Body of pancreas (tissue), 4 donors: ENCODE results near the gene OXSM.

Source experiments
- CTCF ChIP-seq, 7 experiments: fragments of 450-650 bp in 4 of 7; fragments of 200-600 bp in 3 of 7; sonication (generic) in 3 of 7; IDR thresholded peaks; one replicate each; pipeline ENCODE4 v1.5.1; 2016 to 2019; ENCODE audit warnings: antibody characterized with exemption in 7 of 7
- POLR2A ChIP-seq, 3 donors: fragments of 450-650 bp; IDR thresholded peaks; one replicate each; pipeline ENCODE4 v1.6.1; 2016; ENCODE audit warnings: antibody characterized with exemption in 3 of 3, mild to moderate bottlenecking in 2 of 3

GRCh38 chr3:25843332-25843731, 53.4 kb downstream of the OXSM start:
- peak in 4 of 7 experiments; percentile 20 to 26 (median 22) for TF ChIP-seq CTCF (IDR thresholded peaks at IDR 0.05)
- TF ChIP-seq POLR2A (IDR thresholded peaks at IDR 0.05), result no peak
